ENCODE data around the gene MICAL2.

The MICAL2 gene

GRCh38 chr11:12285811-12286222 is 175.4 kb downstream of the MICAL2 start:
- TF ChIP-seq CTCF (IDR thresholded peaks at IDR 0.05; ENCODE audit: low read depth, low read length, missing control alignments): no peak
- in situ Hi-C loops (cut with HindIII; ENCODE audit: low sequenced_read_pairs): no loop called here
- DNase-seq (ENCODE audit: low read depth): peak; percentile 26
- no peak overlapping the region for H3K4me3 ChIP-seq (ENCODE audit: low read depth, low read length)

GRCh38 chr11:12286606-12287005 is 176.2 kb downstream of the MICAL2 start:
- no peak for DNase-seq (ENCODE audit: low read depth)
- in situ Hi-C loops (cut with HindIII; ENCODE audit: low sequenced_read_pairs): no loop called here
- TF ChIP-seq CTCF (IDR thresholded peaks at IDR 0.05; ENCODE audit: low read depth, low read length, missing control alignments): no peak
- no peak overlapping the region for H3K4me3 ChIP-seq (ENCODE audit: low read depth, low read length)

GRCh38 chr11:12287009-12287373 is 176.6 kb downstream of the MICAL2 start:
- no peak overlapping the region for H3K4me3 ChIP-seq (ENCODE audit: low read depth, low read length)
- TF ChIP-seq CTCF (IDR thresholded peaks at IDR 0.05; ENCODE audit: low read depth, low read length, missing control alignments): no peak
- in situ Hi-C loops (cut with HindIII; ENCODE audit: low sequenced_read_pairs): no loop called here
- peak; percentile 90 for DNase-seq (ENCODE audit: low read depth)

GRCh38 chr11:12287374-12288211 is 177.2 kb downstream of the MICAL2 start:
- in situ Hi-C loops (cut with HindIII; ENCODE audit: low sequenced_read_pairs): no loop called here
- TF ChIP-seq CTCF (IDR thresholded peaks at IDR 0.05; ENCODE audit: low read depth, low read length, missing control alignments): peak; percentile 61
- peak; percentile 96 for DNase-seq (ENCODE audit: low read depth)
- H3K4me3 ChIP-seq (ENCODE audit: low read depth, low read length): peak overlapping the region; percentile 25

GRCh38 chr11:12288212-12288930 is 178.0 kb downstream of the MICAL2 start:
- peak; percentile 85 for DNase-seq (ENCODE audit: low read depth)
- in situ Hi-C loops (cut with HindIII; ENCODE audit: low sequenced_read_pairs): no loop called here
- TF ChIP-seq CTCF (IDR thresholded peaks at IDR 0.05; ENCODE audit: low read depth, low read length, missing control alignments): peak; percentile 96
- no peak overlapping the region for H3K4me3 ChIP-seq (ENCODE audit: low read depth, low read length)

GRCh38 chr11:12288931-12289666 is 178.7 kb downstream of the MICAL2 start:
- no peak for DNase-seq (ENCODE audit: low read depth)
- in situ Hi-C loops (cut with HindIII; ENCODE audit: low sequenced_read_pairs): no loop called here
- peak; percentile 5 for TF ChIP-seq CTCF (IDR thresholded peaks at IDR 0.05; ENCODE audit: low read depth, low read length, missing control alignments)
- no peak overlapping the region for H3K4me3 ChIP-seq (ENCODE audit: low read depth, low read length)
